Duodenal mucosa (tissue), 2 donors: ENCODE results near the gene TP53I11.

Experiments used
- H3K27ac ChIP-seq: one replicate; pipeline ENCODE4 v1.7.0; 2013; ENCODE audit warnings: low read depth, low read length
- H3K27me3 ChIP-seq, 2 donors: one replicate each; pipeline ENCODE4 v1.7.0; 2013; ENCODE audit warnings: low read length in 2 of 2, control low read depth in 1 of 2; ENCODE audit not compliant: insufficient read depth in 2 of 2, control insufficient read depth in 1 of 2
- H3K36me3 ChIP-seq, 2 donors: one replicate each; pipeline ENCODE4 v1.7.0; 2013; ENCODE audit warnings: low read length in 2 of 2, control low read depth in 1 of 2; ENCODE audit not compliant: insufficient read depth in 2 of 2, control insufficient read depth in 1 of 2
- H3K4me1 ChIP-seq, 2 donors: one replicate each; pipeline ENCODE4 v1.7.0; 2013; ENCODE audit warnings: low read length in 2 of 2, control low read depth in 1 of 2; ENCODE audit not compliant: insufficient read depth in 2 of 2, control insufficient read depth in 1 of 2
- H3K4me3 ChIP-seq, 2 donors: one replicate each; pipeline ENCODE4 v1.7.0; 2013; ENCODE audit warnings: low read length in 2 of 2, low read depth in 1 of 2
- H3K9ac ChIP-seq, 2 donors: one replicate each; pipeline ENCODE4 v1.7.0; 2013; ENCODE audit warnings: low read length in 2 of 2, low read depth in 1 of 2
- H3K9me3 ChIP-seq, 2 donors: one replicate each; pipeline ENCODE4 v1.7.0; 2013; ENCODE audit warnings: low read length in 2 of 2, control low read depth in 1 of 2; ENCODE audit not compliant: control insufficient read depth in 1 of 2

Gene TP53I11

DNA sequence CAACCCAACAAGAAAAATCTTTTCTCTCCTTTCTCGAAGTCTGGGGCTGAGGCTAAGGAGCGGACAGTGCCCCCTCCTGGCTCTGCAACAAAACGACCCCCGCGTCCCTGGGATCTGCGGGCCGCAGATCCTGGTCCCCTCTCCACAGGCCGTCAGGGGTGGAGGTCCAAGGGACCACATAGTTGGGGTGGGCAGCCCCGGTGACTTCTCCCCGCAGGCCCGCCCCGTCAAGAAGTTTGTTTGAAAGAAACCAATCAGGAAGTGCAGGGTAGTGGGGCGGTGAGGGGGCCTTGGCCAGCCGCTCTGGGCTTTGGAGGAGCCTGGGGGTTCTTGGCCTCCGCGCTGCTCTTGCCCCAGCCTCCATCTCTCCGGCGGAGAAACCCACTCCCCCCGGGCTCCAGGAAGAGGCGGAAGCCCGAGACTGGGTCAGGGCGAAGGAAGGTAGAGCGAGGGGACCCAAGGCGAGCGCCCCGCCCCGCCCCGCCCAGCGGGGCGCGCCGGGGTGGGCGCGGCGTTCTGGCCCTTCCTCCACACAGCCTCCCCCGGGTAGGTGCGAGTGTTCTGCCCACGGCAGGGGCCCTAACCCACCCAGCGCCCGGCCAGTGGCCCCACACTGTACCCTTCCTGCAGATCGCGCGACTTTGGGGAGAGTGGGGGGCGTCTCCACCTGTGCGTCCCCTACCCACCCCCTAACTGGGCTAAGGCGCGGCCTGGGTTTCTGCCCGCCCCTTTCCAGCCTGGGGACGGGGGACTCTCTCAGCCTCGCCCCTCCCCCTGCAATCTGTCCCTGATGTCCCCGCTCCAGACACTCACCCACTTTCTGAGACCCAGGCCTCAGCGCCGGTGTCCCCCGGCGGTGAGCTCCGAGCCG is 1.3 kb downstream of the TP53I11 start:
- Histone ChIP-seq H3K36me3 (peaks cover 0 to 6% of the 10 kb centered on the region in 2 donors), H3K4me3 (peak overlapping the region; percentile 79 to 86), H3K27me3 (no peaks in the 10 kb centered on the region), H3K27ac (peak overlapping the region; percentile 64), H3K9ac (peak overlapping the region; percentile 73 to 90), H3K9me3 (no peaks in the 10 kb centered on the region), H3K4me1 (peaks cover 27 to 37% of the 10 kb centered on the region in 2 donors)

- peaks cover 0 to 6% of the 10 kb centered on the region in 2 donors for H3K36me3 ChIP-seq
- H3K4me1 ChIP-seq: peaks cover 30 to 46% of the 10 kb centered on the region in 2 donors
Measured at GRCh38 chr11:44948155-44948554, 2.5 kb downstream of the TP53I11 start.

GRCh38 chr11:44947114-44947513 is 3.6 kb downstream of the TP53I11 start:
- Histone ChIP-seq H3K27ac (no peak overlapping the region), H3K36me3 (peaks cover 0 to 6% of the 10 kb centered on the region in 2 donors), H3K27me3 (no peaks in the 10 kb centered on the region), H3K4me3 (no peak overlapping the region), H3K9me3 (no peaks in the 10 kb centered on the region), H3K4me1 (peaks cover 28 to 46% of the 10 kb centered on the region in 2 donors), H3K9ac (no peak overlapping the region)

More at GRCh38 chr11:44948155-44948554, 2.5 kb downstream of the TP53I11 start:
- no peaks in the 10 kb centered on the region for H3K27me3 ChIP-seq
- no peaks in the 10 kb centered on the region for H3K9me3 ChIP-seq
- H3K9ac ChIP-seq: no peak overlapping the region
- no peak overlapping the region for H3K4me3 ChIP-seq
- H3K27ac ChIP-seq: no peak overlapping the region

DNA sequence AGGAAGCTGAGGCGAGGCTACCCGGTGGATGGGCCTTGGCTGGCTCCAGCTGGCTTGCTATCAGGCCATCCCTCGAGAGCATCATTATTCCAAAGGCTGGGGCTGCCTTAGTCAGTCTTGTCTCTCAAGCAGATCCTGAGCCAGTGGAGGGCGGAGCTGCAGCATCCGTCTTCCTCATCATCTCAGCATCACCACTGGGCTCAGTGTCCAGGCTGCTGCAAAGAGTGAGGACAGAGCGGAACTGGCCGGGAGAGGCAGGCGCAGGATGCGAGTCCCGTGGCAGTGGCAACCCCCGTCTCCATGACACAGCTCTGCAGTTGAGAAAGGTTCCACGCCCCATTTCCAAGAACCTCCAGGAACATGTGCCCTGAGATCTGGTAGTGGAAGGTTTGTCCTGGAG is 4.4 kb downstream of the TP53I11 start:
- no peaks in the 10 kb centered on the region for H3K27me3 ChIP-seq
- no peak overlapping the region for H3K4me3 ChIP-seq
- peaks cover 0 to 6% of the 10 kb centered on the region in 2 donors for H3K36me3 ChIP-seq
- H3K9me3 ChIP-seq: no peaks in the 10 kb centered on the region
- H3K27ac ChIP-seq: no peak overlapping the region
- peaks cover 25 to 46% of the 10 kb centered on the region in 2 donors for H3K4me1 ChIP-seq
- no peak overlapping the region for H3K9ac ChIP-seq

DNA sequence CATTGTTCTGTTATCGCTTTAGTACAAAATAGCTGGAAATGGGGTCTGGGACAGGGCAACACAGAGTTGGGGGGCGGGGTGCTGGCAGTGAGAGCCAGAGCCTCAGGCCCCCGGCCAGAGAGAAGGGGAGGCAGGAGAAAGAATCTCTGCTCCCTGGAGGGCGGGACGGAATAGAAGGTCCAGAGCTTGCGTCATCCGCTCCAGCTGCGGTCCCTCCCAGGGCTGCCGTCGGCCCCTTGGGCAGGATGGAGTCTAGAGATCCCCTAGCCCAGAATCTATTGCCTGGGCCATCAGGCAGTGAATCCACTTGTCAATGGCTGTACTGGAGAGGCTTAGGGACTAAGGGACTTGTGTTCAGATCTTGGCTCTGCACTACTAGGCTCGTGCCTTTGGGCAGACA is 5.0 kb downstream of the TP53I11 start:
- Histone ChIP-seq H3K27ac (no peak overlapping the region), H3K9me3 (no peaks in the 10 kb centered on the region), H3K36me3 (peaks cover 0 to 6% of the 10 kb centered on the region in 2 donors), H3K4me1 (peaks cover 25 to 42% of the 10 kb centered on the region in 2 donors), H3K9ac (no peak overlapping the region), H3K27me3 (no peaks in the 10 kb centered on the region), H3K4me3 (no peak overlapping the region)

- H3K4me3 ChIP-seq: no peak overlapping the region
- peaks cover 0 to 6% of the 10 kb centered on the region in 2 donors for H3K36me3 ChIP-seq
- H3K4me1 ChIP-seq: peaks cover 25 to 42% of the 10 kb centered on the region in 2 donors
- H3K9me3 ChIP-seq: no peaks in the 10 kb centered on the region
- no peak overlapping the region for H3K27ac ChIP-seq
- H3K27me3 ChIP-seq: no peaks in the 10 kb centered on the region
- H3K9ac ChIP-seq: no peak overlapping the region
Measured at GRCh38 chr11:44944853-44945235, 5.8 kb downstream of the TP53I11 start.

DNA sequence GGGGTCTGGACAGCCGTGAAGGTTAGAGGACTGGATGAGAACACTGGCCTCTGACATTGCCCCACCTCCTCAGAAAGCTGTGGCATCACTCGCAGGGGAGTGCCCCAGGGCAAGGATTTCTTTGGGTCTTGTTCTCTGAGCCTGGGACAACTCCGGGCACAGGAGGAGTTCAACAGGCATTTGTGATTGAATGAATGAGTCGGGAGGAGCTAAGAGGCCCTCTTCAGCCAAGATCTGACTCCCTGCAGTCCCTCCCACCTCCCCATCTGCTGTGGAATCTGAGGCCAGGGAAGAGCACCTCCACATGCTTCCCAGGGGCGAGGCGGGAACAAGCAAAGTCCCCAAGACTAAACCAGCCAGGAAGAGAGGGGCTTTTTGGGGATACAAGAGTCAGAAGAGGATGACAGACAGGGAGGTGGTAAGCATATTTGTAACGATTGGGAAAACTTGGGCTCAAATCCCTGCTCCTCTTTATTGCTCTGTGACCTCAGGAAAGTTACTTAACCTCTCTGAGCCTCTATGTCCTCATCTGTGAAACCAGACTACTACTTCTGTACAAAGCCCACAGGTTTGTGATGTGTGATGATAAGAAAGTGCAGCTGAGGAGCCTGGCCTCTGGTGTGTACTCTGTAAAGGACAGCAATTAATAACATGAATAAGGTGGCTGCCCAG is 6.4 kb downstream of the TP53I11 start:
- H3K9me3 ChIP-seq: no peaks in the 10 kb centered on the region
- no peak overlapping the region for H3K27ac ChIP-seq
- H3K4me1 ChIP-seq: peaks cover 25 to 42% of the 10 kb centered on the region in 2 donors
- no peak overlapping the region for H3K9ac ChIP-seq
- H3K27me3 ChIP-seq: no peaks in the 10 kb centered on the region
- H3K4me3 ChIP-seq: no peak overlapping the region
- peaks cover 0 to 6% of the 10 kb centered on the region in 2 donors for H3K36me3 ChIP-seq

DNA sequence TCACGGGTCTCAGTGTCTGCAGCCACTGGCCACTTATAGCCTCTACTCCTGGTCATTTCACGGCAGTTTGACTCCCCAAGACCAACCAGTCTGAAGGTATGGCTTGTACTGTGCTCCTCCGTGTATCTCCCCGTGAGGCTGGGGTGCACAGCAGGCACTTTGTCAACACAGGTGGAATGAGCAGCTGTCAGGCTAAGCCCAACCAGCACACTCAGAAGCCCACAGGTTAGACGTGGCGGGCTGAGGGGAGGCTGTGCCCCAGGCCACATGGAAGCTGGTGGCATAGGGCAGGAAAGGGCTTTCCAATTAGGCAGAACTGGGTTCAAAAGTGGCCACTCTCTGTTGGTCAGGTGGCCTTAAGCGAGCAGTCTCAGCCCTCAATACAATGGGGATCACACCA is 7.0 kb downstream of the TP53I11 start:
- Histone ChIP-seq H3K9ac (no peak overlapping the region), H3K9me3 (no peaks in the 10 kb centered on the region), H3K4me3 (no peak overlapping the region), H3K27me3 (no peaks in the 10 kb centered on the region), H3K36me3 (peaks cover 0 to 9% of the 10 kb centered on the region in 2 donors), H3K4me1 (peaks cover 23 to 42% of the 10 kb centered on the region in 2 donors), H3K27ac (no peak overlapping the region)

- Histone ChIP-seq H3K4me3 (no peak overlapping the region), H3K27ac (no peak overlapping the region), H3K36me3 (peaks cover 0 to 9% of the 10 kb centered on the region in 2 donors), H3K9ac (no peak overlapping the region), H3K4me1 (peaks cover 20 to 41% of the 10 kb centered on the region in 2 donors), H3K27me3 (no peaks in the 10 kb centered on the region), H3K9me3 (no peaks in the 10 kb centered on the region)
Measured at GRCh38 chr11:44943118-44943517, 7.6 kb downstream of the TP53I11 start.
